HG03139 (cell line): ENCODE results near the gene HOTAIR.

Experiments
- ATAC-seq: cut with Tn5 transposase; IDR thresholded peaks from one replicate; pipeline ENCODE4 v1.9.1; 2021; ENCODE audit not compliant: unreplicated experiment

Gene HOTAIR

GRCh38 chr12:53963005-53963404 is 11.7 kb downstream of the HOTAIR start:
- no peak for ATAC-seq

- no peak for ATAC-seq
Measured at GRCh38 chr12:53961025-53961761, 13.6 kb downstream of the HOTAIR start.

GRCh38 chr12:53960187-53961024 is 14.3 kb downstream of the HOTAIR start:
- ATAC-seq: no peak

- no peak for ATAC-seq
Measured at GRCh38 chr12:53959314-53959713, 15.4 kb downstream of the HOTAIR start.

- ATAC-seq: no peak
Measured at GRCh38 chr12:53958128-53958527, 16.6 kb downstream of the HOTAIR start.

- no peak for ATAC-seq
Measured at GRCh38 chr12:53956914-53957536, 17.7 kb downstream of the HOTAIR start.

GRCh38 chr12:53956251-53956887 is 18.4 kb downstream of the HOTAIR start:
- no peak for ATAC-seq

- ATAC-seq: no peak
Measured at GRCh38 chr12:53955776-53956250, 18.9 kb downstream of the HOTAIR start.

- no peak for ATAC-seq
Measured at GRCh38 chr12:53955036-53955775, 19.5 kb downstream of the HOTAIR start.

- no peak for ATAC-seq
Measured at GRCh38 chr12:53954694-53955035, 20.1 kb downstream of the HOTAIR start, which contains the start of gene HOXC12. Gene HOXC12, plus strand, starts transcription at chr12:53954903. Its CDS starts 27 bp downstream, at chr12:53954930.

- ATAC-seq: no peak
Measured at GRCh38 chr12:53953831-53954693, 20.7 kb downstream of the HOTAIR start.

- no peak for ATAC-seq
Measured at GRCh38 chr12:53952871-53953734, 21.7 kb downstream of the HOTAIR start.

GRCh38 chr12:53952335-53952694 is 22.4 kb downstream of the HOTAIR start:
- ATAC-seq: no peak

GRCh38 chr12:53951577-53952334 is 23.0 kb downstream of the HOTAIR start:
- ATAC-seq: no peak

- no peak for ATAC-seq
Measured at GRCh38 chr12:53950789-53951576, 23.8 kb downstream of the HOTAIR start.

- no peak for ATAC-seq
Measured at GRCh38 chr12:53950437-53950773, 24.3 kb downstream of the HOTAIR start.
